Measurements from ENCODE around the gene ABCA5.

DNA sequence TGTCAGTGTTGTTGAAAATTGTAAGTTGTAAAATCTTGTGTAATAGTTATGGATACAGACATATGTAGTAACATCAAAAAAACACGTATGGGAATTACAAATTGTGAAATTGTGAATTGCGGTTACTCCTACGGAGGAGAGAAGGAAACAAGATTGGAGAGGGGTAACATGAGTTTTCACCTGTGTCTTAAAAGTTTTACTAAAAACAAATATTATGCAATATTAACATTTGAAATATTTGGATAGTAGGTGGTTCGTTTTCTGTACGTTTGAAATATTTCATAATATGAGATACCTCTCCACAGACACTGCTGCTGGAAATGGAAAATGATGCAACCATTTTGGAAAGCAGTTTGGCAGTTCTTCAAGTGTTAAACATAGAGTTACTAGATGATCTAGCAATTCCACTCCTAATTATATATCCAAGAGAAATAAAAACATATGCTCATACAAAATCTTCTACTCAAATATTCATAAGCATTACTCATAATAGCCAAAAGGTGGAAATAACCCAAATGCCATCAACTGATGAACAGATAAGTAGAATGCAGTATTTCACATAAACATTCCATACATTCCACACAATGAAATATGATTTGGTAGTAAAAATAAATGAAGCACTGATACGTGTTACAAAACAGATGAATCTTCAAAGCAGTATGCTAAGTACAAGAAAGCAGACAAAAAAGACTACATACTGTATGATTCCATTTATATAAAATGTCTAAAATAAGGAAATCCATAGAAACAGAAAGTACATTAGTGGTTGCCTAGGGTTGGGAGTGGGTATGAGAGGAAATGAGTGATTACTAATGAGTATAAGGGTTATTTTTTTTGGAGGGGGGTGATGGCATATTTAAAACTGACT lies 57.6 kb downstream of the ABCA5 start:
- TF ChIP-seq CTCF (IDR thresholded peaks at IDR 0.05; ENCODE audit: poor library complexity, severe bottlenecking), result no peak
- TF ChIP-seq TAF1 (IDR thresholded peaks at IDR 0.05; ENCODE audit: low read depth), result no peak
- no peak for TF ChIP-seq POLR2AphosphoS5 (IDR thresholded peaks at IDR 0.05)
- TF ChIP-seq RAD21 (conservative IDR thresholded peaks at IDR 0.05), result no peak
- TF ChIP-seq EP300 (conservative IDR thresholded peaks at IDR 0.05; ENCODE audit: poor library complexity, severe bottlenecking), result no peak
- no peak for TF ChIP-seq REST (IDR thresholded peaks at IDR 0.05; ENCODE audit: borderline replicate concordance)
- no peak for TF ChIP-seq MXI1 (conservative IDR thresholded peaks at IDR 0.05; ENCODE audit: poor library complexity, severe bottlenecking)
- TF ChIP-seq EZH2 (IDR thresholded peaks at IDR 0.05; ENCODE audit: borderline replicate concordance, insufficient read depth, low read length, poor library complexity, severe bottlenecking), result no peak
